Muscle layer of colon (tissue), 2 donors: ENCODE measurements around the gene NCOA3.

Source experiments
- H3K27ac ChIP-seq: one replicate; pipeline ENCODE4 v1.7.0; 2013; ENCODE audit warnings: low read depth, mild to moderate bottlenecking, low read length, moderate library complexity
- H3K27me3 ChIP-seq, 2 donors: one replicate each; pipeline ENCODE4 v1.7.0; 2013; ENCODE audit warnings: low read length in 2 of 2, mild to moderate bottlenecking in 2 of 2; ENCODE audit not compliant: insufficient read depth in 2 of 2, control insufficient read depth in 1 of 2
- H3K36me3 ChIP-seq: one replicate; pipeline ENCODE4 v1.7.0; 2013; ENCODE audit warnings: mild to moderate bottlenecking, low read length; ENCODE audit not compliant: insufficient read depth
- H3K4me1 ChIP-seq: one replicate; pipeline ENCODE4 v1.7.0; 2013; ENCODE audit warnings: mild to moderate bottlenecking, low read length; ENCODE audit not compliant: insufficient read depth
- H3K4me3 ChIP-seq, 2 donors: one replicate each; pipeline ENCODE4 v1.7.0; 2013; ENCODE audit warnings: low read length in 2 of 2, low read depth in 1 of 2, mild to moderate bottlenecking in 1 of 2, moderate library complexity in 1 of 2
- H3K9ac ChIP-seq: one replicate; pipeline ENCODE4 v1.7.0; 2013; ENCODE audit warnings: low read length
- H3K9me3 ChIP-seq: one replicate; pipeline ENCODE4 v1.7.0; 2013; ENCODE audit warnings: mild to moderate bottlenecking, low read length
- donor health status: abdominal sarcoma.
- donor health status: Adenocarcinoma of cecum.

Gene NCOA3

GRCh38 chr20:47479093-47479492, 22.6 kb upstream of the NCOA3 start:
- Histone ChIP-seq H3K27ac (no peak overlapping the region), H3K9me3 (no peaks in the 10 kb centered on the region), H3K4me1 (no peaks in the 10 kb centered on the region), H3K4me3 (no peak overlapping the region), H3K9ac (no peak overlapping the region), H3K36me3 (no peaks in the 10 kb centered on the region), H3K27me3 (no peaks in the 10 kb centered on the region)

- Histone ChIP-seq H3K9me3 (no peaks in the 10 kb centered on the region), H3K27me3 (no peaks in the 10 kb centered on the region)
Measured at GRCh38 chr20:47479506-47479905, 22.2 kb upstream of the NCOA3 start.

GRCh38 chr20:47480239-47480638, 21.4 kb upstream of the NCOA3 start:
- H3K27ac ChIP-seq = no peak overlapping the region
- H3K36me3 ChIP-seq = no peaks in the 10 kb centered on the region
- H3K9me3 ChIP-seq = no peaks in the 10 kb centered on the region
- no peak overlapping the region for H3K9ac ChIP-seq
- H3K4me1 ChIP-seq = no peaks in the 10 kb centered on the region
- H3K27me3 ChIP-seq = no peaks in the 10 kb centered on the region
- no peak overlapping the region for H3K4me3 ChIP-seq

More at GRCh38 chr20:47479506-47479905, 22.2 kb upstream of the NCOA3 start:
- Histone ChIP-seq H3K36me3 (no peaks in the 10 kb centered on the region), H3K4me1 (no peaks in the 10 kb centered on the region), H3K4me3 (no peak overlapping the region), H3K9ac (no peak overlapping the region), H3K27ac (no peak overlapping the region)

DNA sequence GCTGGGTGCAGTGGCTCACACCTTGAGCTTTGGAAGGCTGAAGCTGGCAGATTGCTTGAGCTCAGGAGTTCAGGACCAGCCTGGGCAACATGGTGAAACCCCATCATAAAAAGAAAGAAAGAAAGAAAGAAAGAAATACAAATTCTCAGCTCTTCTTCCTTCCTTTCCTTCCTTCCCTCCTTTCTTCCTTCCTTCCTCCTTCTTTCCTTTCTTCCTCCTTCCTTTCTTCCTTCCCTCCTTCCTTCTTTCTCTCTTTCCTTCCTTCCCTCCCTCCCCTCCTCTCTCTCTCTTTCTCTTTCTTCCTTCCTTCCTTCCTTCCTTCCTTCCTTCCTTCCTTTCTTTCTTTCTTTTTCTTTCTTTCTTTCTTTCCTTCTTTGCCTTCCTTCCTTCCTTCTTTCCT, 21.0 kb upstream of the NCOA3 start:
- no peaks in the 10 kb centered on the region for H3K36me3 ChIP-seq
- no peak overlapping the region for H3K9ac ChIP-seq
- no peak overlapping the region for H3K27ac ChIP-seq
- no peaks in the 10 kb centered on the region for H3K4me1 ChIP-seq
- no peaks in the 10 kb centered on the region for H3K27me3 ChIP-seq
- H3K9me3 ChIP-seq = no peaks in the 10 kb centered on the region
- no peak overlapping the region for H3K4me3 ChIP-seq

DNA sequence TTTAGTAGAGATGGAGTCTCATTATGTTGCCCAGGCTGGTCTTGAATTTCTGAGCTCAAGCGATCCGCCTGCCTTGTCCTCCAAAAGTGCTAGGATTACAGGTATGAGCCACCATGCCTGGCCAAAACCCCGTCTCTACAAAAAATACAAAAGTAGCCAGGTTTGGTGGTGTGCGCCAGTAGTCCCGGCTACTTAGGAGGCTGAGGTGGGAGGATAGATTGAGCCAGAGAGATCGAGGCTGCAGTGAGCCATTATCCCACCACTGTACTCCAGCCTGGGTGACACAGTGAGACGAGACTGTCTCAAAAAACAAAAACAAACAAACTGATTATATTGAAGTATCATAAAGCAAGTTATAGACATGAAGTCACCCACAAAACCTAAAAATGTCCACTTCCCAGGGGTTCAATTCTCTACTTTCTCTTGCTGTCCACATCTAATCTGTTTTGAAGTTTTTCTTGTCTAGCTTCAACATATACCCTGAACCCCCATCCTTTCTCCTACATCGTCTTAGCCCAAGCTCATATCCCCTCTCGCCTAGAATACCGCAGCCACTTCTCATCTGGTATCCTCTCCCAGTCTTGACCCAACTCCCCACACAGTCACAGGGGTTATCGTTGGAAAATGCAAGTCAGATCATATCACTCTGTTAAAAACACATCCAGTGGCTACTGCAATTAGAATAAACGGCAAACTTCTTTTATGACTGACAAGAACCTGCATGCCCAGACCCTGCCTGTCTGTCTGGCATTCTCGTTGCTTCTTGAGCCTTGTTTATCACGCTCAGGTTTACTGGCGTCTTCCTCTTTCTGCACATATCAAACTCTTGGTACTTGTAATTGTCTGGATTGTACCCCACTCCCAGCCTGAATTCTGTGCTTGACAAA, 20.1 kb upstream of the NCOA3 start:
- Histone ChIP-seq H3K4me1 (no peaks in the 10 kb centered on the region), H3K9ac (no peak overlapping the region), H3K27ac (no peak overlapping the region), H3K4me3 (no peak overlapping the region), H3K27me3 (no peaks in the 10 kb centered on the region), H3K9me3 (no peaks in the 10 kb centered on the region), H3K36me3 (no peaks in the 10 kb centered on the region)

DNA sequence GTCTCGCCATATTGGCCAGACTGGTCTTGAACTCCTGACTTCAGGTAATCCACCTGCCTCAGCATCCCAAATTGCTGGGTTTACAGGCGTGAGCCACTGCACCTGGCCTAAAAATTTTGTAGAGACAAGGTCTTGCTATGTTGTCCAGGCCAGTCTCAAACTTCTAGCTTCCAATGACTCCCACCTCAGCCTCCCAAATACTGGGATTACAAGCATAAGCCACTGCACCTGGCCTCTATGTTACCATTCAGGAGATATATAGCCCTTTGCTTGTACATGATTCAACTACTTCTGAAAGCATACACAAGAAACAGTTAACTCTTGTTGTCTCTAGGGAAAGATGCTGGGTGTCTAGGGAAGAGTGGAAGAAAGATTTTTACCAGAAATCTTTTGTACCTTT, 19.0 kb upstream of the NCOA3 start:
- H3K4me3 ChIP-seq = no peak overlapping the region
- H3K9me3 ChIP-seq = no peaks in the 10 kb centered on the region
- no peaks in the 10 kb centered on the region for H3K27me3 ChIP-seq
- H3K4me1 ChIP-seq = no peaks in the 10 kb centered on the region
- H3K27ac ChIP-seq = no peak overlapping the region
- no peaks in the 10 kb centered on the region for H3K36me3 ChIP-seq
- no peak overlapping the region for H3K9ac ChIP-seq

GRCh38 chr20:47484303-47484702, 17.4 kb upstream of the NCOA3 start:
- H3K27ac ChIP-seq = no peak overlapping the region

GRCh38 chr20:47487175-47487917, 14.3 kb upstream of the NCOA3 start:
- Histone ChIP-seq H3K27ac (no peak overlapping the region), H3K4me1 (no peaks in the 10 kb centered on the region), H3K9ac (no peak overlapping the region), H3K27me3 (no peaks in the 10 kb centered on the region), H3K9me3 (no peaks in the 10 kb centered on the region), H3K4me3 (no peak overlapping the region), H3K36me3 (no peaks in the 10 kb centered on the region)

More at GRCh38 chr20:47484303-47484702, 17.4 kb upstream of the NCOA3 start:
- Histone ChIP-seq H3K9me3 (no peaks in the 10 kb centered on the region), H3K36me3 (no peaks in the 10 kb centered on the region), H3K27me3 (no peaks in the 10 kb centered on the region), H3K4me3 (no peak overlapping the region), H3K4me1 (no peaks in the 10 kb centered on the region), H3K9ac (no peak overlapping the region)

DNA sequence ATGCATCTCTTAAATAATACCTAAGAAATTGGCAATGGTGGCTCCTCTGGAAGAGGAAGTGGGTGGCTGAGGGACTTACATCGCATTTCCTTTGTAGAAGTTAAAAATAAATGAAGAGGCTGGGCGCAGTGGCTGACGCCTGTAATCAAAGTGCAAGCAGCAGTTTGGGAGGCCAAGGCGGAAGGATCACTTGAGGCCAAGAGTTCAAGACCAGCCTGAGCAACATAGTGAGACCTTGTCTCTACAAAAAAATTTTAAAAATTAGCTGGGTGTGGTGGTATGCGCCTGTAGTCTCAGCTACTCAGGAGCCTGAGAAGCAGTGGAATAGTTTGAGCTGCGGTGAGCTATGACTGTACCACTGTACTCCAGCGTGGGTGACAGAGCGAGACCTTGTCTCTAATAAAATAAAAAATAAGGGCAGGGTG, 12.2 kb upstream of the NCOA3 start:
- no peak overlapping the region for H3K4me3 ChIP-seq
- no peaks in the 10 kb centered on the region for H3K9me3 ChIP-seq
- H3K27me3 ChIP-seq = no peaks in the 10 kb centered on the region
- H3K4me1 ChIP-seq = peaks cover 16% of the 10 kb centered on the region
- H3K36me3 ChIP-seq = no peaks in the 10 kb centered on the region
- H3K27ac ChIP-seq = no peak overlapping the region
- H3K9ac ChIP-seq = no peak overlapping the region

DNA sequence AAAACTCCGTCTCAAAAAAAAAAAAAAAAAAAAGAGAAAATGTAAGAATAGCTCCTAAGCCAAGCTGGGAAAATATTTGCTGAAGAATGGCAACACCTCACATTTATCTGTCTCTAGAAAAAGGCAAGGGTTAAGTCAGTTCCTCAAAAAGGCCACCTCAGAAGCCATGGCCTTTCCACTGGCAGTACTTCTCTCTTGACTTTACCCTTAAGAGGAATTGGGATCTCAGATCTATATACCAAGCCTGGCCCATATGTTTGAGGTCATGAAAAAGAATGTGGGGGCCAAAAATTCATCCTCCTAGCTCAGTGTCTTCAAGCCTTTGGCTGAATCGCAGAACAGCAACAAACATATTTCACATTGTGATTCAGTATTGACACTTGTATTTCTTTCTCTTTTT, 10.9 kb upstream of the NCOA3 start:
- Histone ChIP-seq H3K27me3 (no peaks in the 10 kb centered on the region), H3K9ac (no peak overlapping the region), H3K9me3 (no peaks in the 10 kb centered on the region), H3K36me3 (no peaks in the 10 kb centered on the region), H3K4me3 (no peak overlapping the region), H3K27ac (no peak overlapping the region), H3K4me1 (peaks cover 16% of the 10 kb centered on the region)

DNA sequence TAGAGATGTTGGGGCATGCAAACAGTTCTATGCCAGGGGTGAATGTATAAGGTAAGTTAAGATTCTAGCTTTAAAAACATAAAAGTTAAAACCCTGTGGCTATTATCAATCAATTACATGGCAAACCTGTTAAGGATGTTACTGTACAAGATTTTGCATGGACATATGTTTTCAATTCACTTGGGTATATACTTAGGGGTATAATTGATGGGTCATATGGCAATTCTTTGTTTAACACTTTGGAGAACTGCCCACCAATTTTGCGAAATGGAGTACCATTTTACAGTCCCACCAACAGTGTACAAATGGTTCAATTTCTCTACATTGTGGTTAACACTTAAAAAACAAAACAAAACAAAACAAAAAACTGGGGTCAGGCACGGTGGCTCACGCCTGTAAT, 9.4 kb upstream of the NCOA3 start:
- Histone ChIP-seq H3K4me1 (peaks cover 16% of the 10 kb centered on the region), H3K27me3 (no peaks in the 10 kb centered on the region), H3K9me3 (no peaks in the 10 kb centered on the region), H3K4me3 (no peak overlapping the region), H3K9ac (no peak overlapping the region), H3K36me3 (no peaks in the 10 kb centered on the region), H3K27ac (no peak overlapping the region)
